Lung (tissue), 12 donors: ENCODE measurements around the gene DCAF12. TPM values are rescaled to one million over a fixed set of nuclear protein-coding genes. Genes with fewer than 3 reads are reported as not detected.

Experiments
- ATAC-seq: fragments of 200-7000 bp; cut with Tn5 transposase; one replicate; pipeline ENCODE4 v1.9.1; 2020; ENCODE audit warnings: moderate number of reproducible peaks; ENCODE audit not compliant: insufficient read depth, low FRiP score
- DNase-seq, 3 donors: peaks; one replicate each; pipeline ENCODE4 v3.0.0-alpha.2; 2013 to 2017
- H3K27ac ChIP-seq, 2 donors: one replicate each; pipeline ENCODE4 v1.5.1; 2013; ENCODE audit warnings: mild to moderate bottlenecking in 2 of 2, moderate library complexity in 2 of 2, control low read depth in 1 of 2, inconsistent platforms in 1 of 2, low read depth in 1 of 2, low read length in 1 of 2
- H3K27me3 ChIP-seq, 3 donors: one replicate each; pipeline ENCODE4 v1.5.1; 2013; ENCODE audit warnings: low read length in 2 of 3; ENCODE audit not compliant: control insufficient read depth in 3 of 3, insufficient read depth in 3 of 3
- H3K36me3 ChIP-seq, 4 donors: one replicate each; pipeline ENCODE4 v1.5.1; 2013; ENCODE audit warnings: low read length in 4 of 4, mild to moderate bottlenecking in 1 of 4, moderate library complexity in 1 of 4; ENCODE audit not compliant: control insufficient read depth in 4 of 4, insufficient read depth in 4 of 4
- H3K4me1 ChIP-seq, 5 donors: one replicate each; pipeline ENCODE4 v1.5.1; 2013; ENCODE audit warnings: low read length in 5 of 5, mild to moderate bottlenecking in 2 of 5, moderate library complexity in 1 of 5; ENCODE audit not compliant: control insufficient read depth in 5 of 5, insufficient read depth in 5 of 5
- H3K4me3 ChIP-seq: one replicate; pipeline ENCODE4 v1.5.1; 2013; ENCODE audit warnings: mild to moderate bottlenecking, control low read depth, moderate library complexity
- H3K9ac ChIP-seq, 2 donors: one replicate each; pipeline ENCODE4 v1.5.1; 2013; ENCODE audit warnings: low read length in 2 of 2, control low read depth in 1 of 2; ENCODE audit not compliant: insufficient read depth in 1 of 2
- H3K9me3 ChIP-seq, 4 donors: one replicate each; pipeline ENCODE4 v1.5.1; 2013; ENCODE audit warnings: low read length in 3 of 4, mild to moderate bottlenecking in 1 of 4, moderate library complexity in 1 of 4; ENCODE audit not compliant: control insufficient read depth in 4 of 4, insufficient read depth in 3 of 4
- CTCF ChIP-seq: IDR thresholded peaks from 2 replicates; pipeline ENCODE4 v1.5.1; 2012; ENCODE audit warnings: mild to moderate bottlenecking; ENCODE audit errors: control extremely low read depth, extremely low read depth
- WGBS, 2 donors: extraction: QIAGEN DNeasy Blood & Tissue Kit; methylation state at CpG; one replicate each; pipeline ENCODE4 v1.1.7; 2013; 5-methylcytosine and 5-hydroxymethylcytosine counted together
- polyA plus RNA-seq, 2 donors: library from polyadenylated mRNA; stranded (reverse); fragments of 200-250 nt; gene quantifications; one replicate each; pipeline ENCODE4 v1.2.1, GENCODE V29; 2013
- total RNA-seq, 2 donors: library from RNA; depleted of rRNA in 1 of 2; stranded (reverse); fragments of >200 nt in 1 of 2; gene quantifications; one replicate each; pipeline ENCODE4 v1.2.1, GENCODE V29; 2014 to 2021
- donor health status: control.
- donor health status: control.
- donor health status: Bipolar disorder and iron deficiency.
- donor health status: healthy.
- donor health status: DM: yes; HTN: yes; CAD: no.

The DCAF12 gene
- total and polyA plus RNA-seq, 4 donors, result 14.1 to 53.1 (median 29.8) TPM

GRCh38 chr9:34119713-34120112 lies 6.8 kb downstream of the DCAF12 start:
- no peak overlapping the region for H3K27ac ChIP-seq
- peaks cover 4 to 28% (median 14%) of the 10 kb centered on the region in 4 donors for H3K36me3 ChIP-seq
- H3K27me3 ChIP-seq, result no peaks in the 10 kb centered on the region
- no peak overlapping the region for H3K4me3 ChIP-seq
- peaks cover 1 to 30% (median 12%) of the 10 kb centered on the region in 5 donors for H3K4me1 ChIP-seq
- ATAC-seq (no peak), DNase-seq (no peak)
- 93 to 96% methylated on average over 3 of the region's 3 CpGs for WGBS, 2 donors
- TF ChIP-seq CTCF, result no peak
- no peak overlapping the region for H3K9ac ChIP-seq
- no peaks in the 10 kb centered on the region for H3K9me3 ChIP-seq

- no peak for TF ChIP-seq CTCF
- H3K4me1 ChIP-seq, result peaks cover 0 to 6% (median 0%) of the 10 kb centered on the region in 5 donors
- no peak overlapping the region for H3K27ac ChIP-seq
- no peaks in the 10 kb centered on the region for H3K9me3 ChIP-seq
- no peaks in the 10 kb centered on the region for H3K27me3 ChIP-seq
- H3K9ac ChIP-seq, result no peak overlapping the region
- 81 to 92% methylated on average over 4 of the region's 4 CpGs for WGBS, 2 donors
- no peak for DNase-seq
- ATAC-seq, result no peak
- H3K4me3 ChIP-seq, result no peak overlapping the region
- peaks cover 4 to 25% (median 17%) of the 10 kb centered on the region in 4 donors for H3K36me3 ChIP-seq
Measured at GRCh38 chr9:34114436-34114835, 12.1 kb downstream of the DCAF12 start.

GRCh38 chr9:34106110-34106509 lies 20.4 kb downstream of the DCAF12 start:
- Histone ChIP-seq H3K27ac (no peak overlapping the region), H3K4me3 (no peak overlapping the region), H3K9me3 (no peaks in the 10 kb centered on the region), H3K4me1 (peaks cover 0 to 3% (median 0%) of the 10 kb centered on the region in 5 donors), H3K9ac (no peak overlapping the region), H3K27me3 (no peaks in the 10 kb centered on the region), H3K36me3 (peaks cover 16 to 34% (median 26%) of the 10 kb centered on the region in 4 donors)
- DNase-seq (no peak), ATAC-seq (no peak)
- 97 to 98% methylated on average over 5 of the region's 5 CpGs for WGBS, 2 donors
- no peak for TF ChIP-seq CTCF

- peaks cover 23 to 38% (median 28%) of the 10 kb centered on the region in 4 donors for H3K36me3 ChIP-seq
- DNase-seq (no peak), ATAC-seq (no peak)
- no peak overlapping the region for H3K9ac ChIP-seq
- 92 to 96% methylated on average over 11 of the region's 11 CpGs for WGBS, 2 donors
- no peaks in the 10 kb centered on the region for H3K27me3 ChIP-seq
- no peaks in the 10 kb centered on the region for H3K4me1 ChIP-seq
- H3K4me3 ChIP-seq, result no peak overlapping the region
- H3K9me3 ChIP-seq, result no peaks in the 10 kb centered on the region
- no peak overlapping the region for H3K27ac ChIP-seq
- TF ChIP-seq CTCF, result no peak
Measured at GRCh38 chr9:34102796-34103195, 23.7 kb downstream of the DCAF12 start.
